ENCODE results near the gene CSH2.
"Not testable (repeated sequence)": the region's sequence is repeated elsewhere in the genome, so short reads cannot be mapped to it uniquely, and the experiment has no call there.

DNA sequence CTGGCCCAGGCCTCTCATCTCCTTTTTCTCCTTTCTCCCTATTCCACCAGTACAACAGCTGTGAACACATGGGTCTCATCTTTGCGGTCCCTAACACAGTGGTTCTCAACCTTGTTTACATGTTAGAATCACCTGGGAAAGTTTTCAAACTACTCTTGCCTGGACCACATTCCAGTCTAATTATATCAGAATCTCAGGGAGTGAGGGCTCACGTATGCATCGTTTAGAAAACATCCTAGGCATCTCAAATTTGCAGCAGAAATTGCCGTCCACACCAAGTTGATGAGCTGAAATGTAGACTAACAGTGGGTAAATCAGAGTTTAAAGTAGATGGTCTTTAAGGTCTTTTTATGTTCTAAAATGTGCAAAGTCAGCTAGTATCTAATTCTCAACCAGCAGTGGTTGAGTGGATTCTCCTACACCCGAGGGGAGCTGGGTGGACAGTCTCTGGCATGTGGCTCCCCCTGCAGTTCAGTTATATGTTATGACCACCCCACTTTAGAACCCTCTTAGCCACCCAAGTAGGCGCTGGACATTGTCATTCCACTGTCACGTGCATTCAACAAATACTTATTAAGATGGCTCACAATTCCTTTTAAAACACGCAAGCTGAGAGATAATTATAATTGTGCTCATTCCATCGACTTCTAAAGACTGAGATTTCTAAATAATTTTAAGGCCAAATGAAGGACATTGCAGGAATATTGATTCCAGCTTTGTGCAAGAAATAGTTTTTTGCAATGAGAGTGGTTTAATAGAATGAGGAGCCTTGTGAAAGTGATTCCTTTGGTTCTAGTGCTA is 3.8 kb downstream of the CSH2 start:
- TF ChIP-seq CTCF (IDR thresholded peaks at IDR 0.05; ENCODE audit: low read depth, low read length): peak; percentile 33
- TF ChIP-seq, protein P1, sequence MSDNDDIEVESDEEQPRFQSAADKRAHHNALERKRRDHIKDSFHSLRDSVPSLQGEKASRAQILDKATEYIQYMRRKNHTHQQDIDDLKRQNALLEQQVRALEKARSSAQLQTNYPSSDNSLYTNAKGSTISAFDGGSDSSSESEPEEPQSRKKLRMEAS (IDR thresholded peaks at IDR 0.05; ENCODE audit: low read depth, low read length): not testable (repeated sequence)
- not testable (repeated sequence) for TF ChIP-seq POLR2A (IDR thresholded peaks at IDR 0.05; ENCODE audit: extremely low read depth, insufficient read length)

Measured in NB4 (cell line).